AG04449 (cell line): ENCODE data around the gene PTPMT1.
A peak's percentile ranks its signal among the peaks of the same experiment; 100 is the strongest.
"Not testable (repeated sequence)": the region's sequence is repeated elsewhere in the genome, so short reads cannot be mapped to it uniquely, and the experiment has no call there.

Source experiments
- CTCF ChIA-PET: fragments of 350-600 bp; formaldehyde crosslinking; extraction: SDS; loops from one replicate; lab custom pipeline; 2021; ENCODE audit warnings: antibody characterized with exemption; lab: Yijun Ruan, JAX
- POLR2A ChIA-PET: fragments of 400-600, 350-600 bp; formaldehyde crosslinking; extraction: SDS; loops from one replicate; lab custom pipeline; 2020; ENCODE audit warnings: antibody characterized with exemption, inconsistent platforms; lab: Yijun Ruan, JAX
- DNase-seq: peaks from one replicate; pipeline ENCODE4 v3.0.0-alpha.2; 2010; ENCODE audit warnings: low read depth, low spot score
- H3K4me3 ChIP-seq: 2 replicates; pipeline ENCODE4 v1.5.1; 2011; ENCODE audit warnings: low read depth, mild to moderate bottlenecking, control low read depth, low read length
- CTCF ChIP-seq: IDR thresholded peaks from one replicate; pipeline ENCODE4 v1.5.1; 2011; ENCODE audit warnings: mild to moderate bottlenecking, moderate library complexity, low read length, control low read depth, inconsistent platforms; ENCODE audit not compliant: insufficient read depth; ENCODE audit errors: missing control alignments

PTPMT1 gene

DNA sequence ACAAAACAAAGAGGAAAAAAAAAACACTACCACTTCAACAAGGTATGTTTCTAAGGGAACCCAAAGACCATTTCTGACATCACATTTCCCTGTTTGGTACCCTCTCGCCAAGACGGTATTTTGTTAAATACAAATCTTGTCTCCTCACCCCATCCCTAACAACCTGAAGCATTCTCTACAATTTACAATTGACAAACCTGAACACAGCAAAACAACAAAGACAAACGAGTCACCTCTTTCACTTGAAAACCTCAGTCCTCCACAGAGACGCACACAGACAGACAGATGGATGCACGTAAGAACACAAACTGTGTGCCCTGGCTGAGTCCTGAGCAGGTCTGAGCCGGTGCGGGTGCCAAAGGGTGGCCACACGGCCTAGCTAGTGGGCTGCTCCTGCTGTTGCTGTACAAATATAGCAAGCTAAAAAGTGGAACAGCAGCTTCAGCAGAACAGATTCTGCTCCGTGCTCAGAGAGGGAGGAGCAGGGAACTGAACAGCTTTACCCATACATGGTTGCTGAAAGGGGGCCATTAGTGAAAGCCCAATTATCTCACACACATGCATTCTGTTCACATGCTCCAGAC lies 41.0 kb upstream of the PTPMT1 start:
- POLR2A ChIA-PET, result interaction anchor here (1.7 kb wide), 1 partner anchor 9 kb away, joined by 8 read pairs; no protein-coding TSS in a partner anchor
- H3K4me3 ChIP-seq, result 0 out of 2 replicates have a peak overlapping the region, but pooled peaks have one; percentile 12
- no peak for TF ChIP-seq CTCF

DNA sequence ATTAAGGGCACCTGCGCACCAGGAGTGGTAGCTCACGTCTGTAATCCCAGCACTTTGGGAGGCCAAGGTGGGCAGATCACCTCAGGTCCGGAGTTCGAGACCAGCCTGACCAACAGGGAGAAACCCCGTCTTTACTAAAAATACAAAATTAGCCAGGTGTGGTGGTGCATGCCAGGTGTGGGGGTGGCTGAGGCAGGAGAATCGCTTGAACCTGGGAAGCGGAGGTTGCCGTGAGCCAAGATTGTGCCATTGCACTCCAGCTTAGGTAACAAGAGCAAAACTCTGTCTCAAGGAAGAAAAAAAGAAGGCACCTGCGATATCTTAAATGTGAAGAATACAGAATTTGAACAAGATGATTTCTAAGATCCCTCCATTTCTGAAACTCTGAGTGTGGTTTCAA lies 39.4 kb upstream of the PTPMT1 start:
- CTCF ChIA-PET, H3K4me3 ChIP-seq, DNase-seq, POLR2A ChIA-PET: not testable (repeated sequence)

More for the DNA sequence above, 41.0 kb upstream of the PTPMT1 start:
- CTCF ChIA-PET, result interaction anchor here (2.1 kb wide), 1 partner anchor 27 kb away, joined by 7 read pairs; no protein-coding TSS in a partner anchor
- DNase-seq, result no peak

DNA sequence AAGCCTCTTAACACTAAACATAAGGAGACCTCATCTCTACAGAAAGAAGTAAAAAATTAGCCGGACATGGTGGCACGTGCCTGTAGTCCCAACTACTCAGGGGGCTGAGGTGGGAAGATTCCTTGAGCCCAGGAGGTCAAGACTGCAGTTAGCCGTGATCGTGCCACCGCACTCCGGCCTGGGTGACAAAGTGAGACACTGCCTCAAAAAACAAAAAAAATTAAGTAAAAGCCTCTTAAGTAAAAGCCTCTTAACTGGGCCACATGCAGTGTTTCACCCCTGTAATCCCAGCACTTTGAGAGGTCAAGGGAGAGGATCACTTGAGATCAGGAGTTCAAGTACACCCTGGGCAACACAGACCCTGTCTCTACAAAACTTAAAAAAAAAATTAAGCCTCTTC lies 38.2 kb upstream of the PTPMT1 start:
- no peak for TF ChIP-seq CTCF
- POLR2A ChIA-PET, result no interaction called here
- CTCF ChIA-PET, result interaction anchor here (1.1 kb wide), 1 partner anchor 13 kb away, joined by 4 read pairs; no protein-coding TSS in a partner anchor
- no peak for DNase-seq
- H3K4me3 ChIP-seq, result no peak overlapping the region

- no peak for DNase-seq
- no peak for TF ChIP-seq CTCF
- POLR2A ChIA-PET, result interaction anchor here (1.0 kb wide), 1 partner anchor 10 kb away, joined by 3 read pairs; no protein-coding TSS in a partner anchor
- no peak overlapping the region for H3K4me3 ChIP-seq
- CTCF ChIA-PET, result interaction anchor here (1.5 kb wide), 1 partner anchor 23 kb away, joined by 4 read pairs; the partner anchor contains the start of gene CELF1
Observed at GRCh38 chr11:47529951-47530350, 35.4 kb upstream of the PTPMT1 start.

GRCh38 chr11:47530721-47531120 lies 34.7 kb upstream of the PTPMT1 start:
- ChIA-PET CTCF (interaction anchor here (1.2 to 1.5 kb wide), 2 partner anchors 12 to 22 kb away, joined by 3 to 4 read pairs; partner anchors contain the start of gene CELF1), POLR2A (interaction anchor here (1.0 kb wide), 2 partner anchors 10 to 23 kb away, joined by 3 read pairs; no protein-coding TSS in a partner anchor)
- not testable (repeated sequence) for H3K4me3 ChIP-seq, DNase-seq

GRCh38 chr11:47531666-47532065 lies 33.7 kb upstream of the PTPMT1 start:
- ChIA-PET CTCF (interaction anchor here (0.8 to 1.6 kb wide), 5 partner anchors 13 to 85 kb away, joined by 3 to 8 read pairs (median 3); partner anchors contain the start of gene CELF1), POLR2A (interaction anchor here (1.0 kb wide), 1 partner anchor 22 kb away, joined by 3 read pairs; no protein-coding TSS in a partner anchor)
- TF ChIP-seq CTCF, result no peak
- no peak for DNase-seq
- no peak overlapping the region for H3K4me3 ChIP-seq

DNA sequence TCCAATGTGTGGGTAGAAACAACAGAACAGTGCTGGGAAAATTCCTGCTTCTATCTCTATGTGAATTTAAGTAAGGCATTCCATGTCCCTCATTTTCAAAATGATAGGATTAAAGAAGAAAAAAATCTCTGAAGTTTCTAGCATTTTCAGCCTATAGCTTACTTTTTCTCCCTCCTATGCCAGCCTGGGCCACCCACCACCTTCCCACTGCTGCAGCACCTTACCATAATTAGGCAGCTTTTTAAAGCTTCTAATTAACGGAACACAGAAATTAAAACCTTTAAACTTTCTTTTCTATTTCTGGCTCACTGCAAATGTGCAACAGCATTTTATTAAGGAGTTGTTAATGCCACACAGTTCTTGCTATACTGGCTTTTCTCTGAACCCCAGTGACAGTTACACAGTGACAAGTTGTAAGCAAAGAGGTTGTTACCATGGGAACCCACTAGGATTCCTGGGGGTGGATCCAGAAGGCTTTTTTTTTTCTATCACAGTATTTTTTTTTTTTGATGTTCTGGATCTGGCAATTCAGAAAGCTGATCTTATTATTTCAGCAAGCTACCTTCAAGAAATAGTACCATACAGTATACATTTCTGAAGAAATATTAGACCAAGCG lies 32.7 kb upstream of the PTPMT1 start:
- H3K4me3 ChIP-seq, result no peak overlapping the region
- POLR2A ChIA-PET, result interaction anchor here (1.4 kb wide), 1 partner anchor 8 kb away, joined by 8 read pairs; no protein-coding TSS in a partner anchor
- CTCF ChIA-PET, result interaction anchor here (0.7 to 1.6 kb wide), 4 partner anchors 20 to 84 kb away, joined by 3 to 8 read pairs (median 3); partner anchors contain the start of gene CELF1
- DNase-seq, result no peak
- no peak for TF ChIP-seq CTCF
